B cell (primary cell): ENCODE data around the gene ATL1. TPM values are rescaled to one million over a fixed set of nuclear protein-coding genes. Genes with fewer than 3 reads are reported as not detected.

Experiments used
- ATAC-seq: fragments of 200-7000 bp; cut with Tn5 transposase; one replicate; pipeline ENCODE4 v1.10.0; 2021; ENCODE audit warnings: low read depth, mild to moderate bottlenecking, moderate number of reproducible peaks, moderate library complexity
- CTCF ChIA-PET: fragments of 350-600 bp; sonication (Branson Sonifier 250); formaldehyde crosslinking; loops from one replicate; lab custom pipeline; 2021; ENCODE audit warnings: antibody characterized with exemption, inconsistent platforms; lab: Charles Lee
- POLR2A ChIA-PET: fragments of 350-600 bp; sonication (Branson Sonifier 250); formaldehyde crosslinking; loops from one replicate; lab custom pipeline; 2021; ENCODE audit warnings: antibody characterized with exemption; lab: Charles Lee
- DNase-seq: peaks from one replicate; pipeline ENCODE4 v3.0.0; 2013
- H2AFZ ChIP-seq: 2 replicates; pipeline ENCODE4 v1.6.1; 2012; ENCODE audit warnings: mild to moderate bottlenecking, low read depth, low read length; ENCODE audit not compliant: insufficient read depth, poor library complexity, severe bottlenecking
- H3K27ac ChIP-seq, 2 donors: 1 replicate in 1 of 2; 2 replicates in 1 of 2; pipeline ENCODE4 v1.5.1; 2012 to 2013; ENCODE audit warnings: low read length in 2 of 2, mild to moderate bottlenecking in 2 of 2, moderate library complexity in 1 of 2
- H3K27me3 ChIP-seq, 4 experiments: fragments of 200-600 bp in 1 of 4; sonication (generic) in 1 of 4; replicated peaks in 1 of 4; 1 replicate in 2 of 4; 2 replicates in 2 of 4; pipeline versions ENCODE4 v1.6.1 to v1.7.0; 2013 to 2016; ENCODE audit warnings: low read length in 3 of 4, mild to moderate bottlenecking in 2 of 4, mixed read lengths in 1 of 4, moderate library complexity in 1 of 4; ENCODE audit not compliant: insufficient read depth in 4 of 4, control insufficient read depth in 3 of 4; ENCODE audit errors: control extremely low read depth in 1 of 4
- H3K36me3 ChIP-seq, 2 experiments: replicated peaks in 1 of 2; 1 replicate in 1 of 2; 2 replicates in 1 of 2; pipeline versions ENCODE4 v1.6.1 to v1.7.1; 2013; ENCODE audit warnings: low read length in 1 of 2; ENCODE audit not compliant: insufficient read depth in 2 of 2, control insufficient read depth in 1 of 2; ENCODE audit errors: control extremely low read depth in 1 of 2, extremely low read depth in 1 of 2
- H3K4me1 ChIP-seq, 2 donors: fragments of 200-600 bp in 1 of 2; sonication (generic) in 1 of 2; 1 replicate in 1 of 2; 2 replicates in 1 of 2; pipeline versions ENCODE4 v1.5.1 to v1.6.1; 2013 to 2017; ENCODE audit warnings: low read length in 2 of 2; ENCODE audit not compliant: control insufficient read depth in 2 of 2, insufficient read depth in 2 of 2
- H3K4me2 ChIP-seq: replicated peaks from 2 replicates; pipeline ENCODE3; 2012; ENCODE audit warnings: mild to moderate bottlenecking, low read depth, low read length; ENCODE audit not compliant: poor library complexity, severe bottlenecking
- H3K4me3 ChIP-seq, 5 experiments: fragments of 200-600 bp in 1 of 5; sonication (generic) in 1 of 5; 1 replicate in 3 of 5; 2 replicates in 2 of 5; pipeline versions ENCODE4 v1.5.1 to v1.7.0; 2011 to 2016; ENCODE audit warnings: low read length in 4 of 5, mild to moderate bottlenecking in 4 of 5, low read depth in 2 of 5, control low read depth in 1 of 5, moderate library complexity in 1 of 5; ENCODE audit not compliant: insufficient read depth in 1 of 5; ENCODE audit errors: control extremely low read depth in 1 of 5, extremely low read depth in 1 of 5
- H3K79me2 ChIP-seq: fragments of 200-600 bp; sonication (generic); one replicate; pipeline ENCODE4 v1.6.0; 2016; ENCODE audit warnings: low read length; ENCODE audit not compliant: control insufficient read depth, insufficient read depth
- H3K9ac ChIP-seq: fragments of 200-600 bp; sonication (generic); 2 replicates; pipeline ENCODE4 v1.6.1; 2017; ENCODE audit warnings: mild to moderate bottlenecking, low read length, moderate library complexity
- H3K9me3 ChIP-seq, 3 donors: one replicate each; pipeline versions ENCODE4 v1.6.1 to v1.7.1; 2013; ENCODE audit warnings: low read length in 2 of 3; ENCODE audit not compliant: control insufficient read depth in 2 of 3, insufficient read depth in 1 of 3; ENCODE audit errors: control extremely low read depth in 1 of 3
- H4K20me1 ChIP-seq: 2 replicates; pipeline ENCODE4 v1.6.0; 2012; ENCODE audit warnings: mild to moderate bottlenecking, low read length; ENCODE audit not compliant: insufficient read depth, control insufficient read depth, poor library complexity, severe bottlenecking
- H3K27ac Mint-ChIP-seq: one replicate; pipeline ENCODE4 v1.8.0; 2021; ENCODE audit warnings: mixed read lengths
- H3K27me3 Mint-ChIP-seq: one replicate; pipeline ENCODE4 v1.8.0; 2021; ENCODE audit warnings: mixed read lengths
- H3K4me1 Mint-ChIP-seq: one replicate; pipeline ENCODE4 v1.8.0; 2021; ENCODE audit warnings: mixed read lengths
- H3K4me3 Mint-ChIP-seq: one replicate; pipeline ENCODE4 v1.8.0; 2021; ENCODE audit warnings: mixed read lengths
- H3K9me3 Mint-ChIP-seq: one replicate; pipeline ENCODE4 v1.8.0; 2022; ENCODE audit warnings: mixed read lengths; ENCODE audit not compliant: insufficient read depth
- EZH2 ChIP-seq: IDR thresholded peaks from 2 replicates; pipeline ENCODE4 v1.6.1; 2012; ENCODE audit warnings: borderline replicate concordance, low read depth, mild to moderate bottlenecking, moderate library complexity, low read length; ENCODE audit not compliant: insufficient read depth, poor library complexity, severe bottlenecking
- WGBS: methylation state at CpG from one replicate; pipeline ENCODE4 v1.1.5; 2013; ENCODE audit warnings: missing lambda C conversion rate; ENCODE audit not compliant: insufficient coverage; 5-methylcytosine and 5-hydroxymethylcytosine counted together
- intact Hi-C: fragments of 100-400 bp; cut with micrococcal nuclease; formaldehyde crosslinking; loops from one replicate; pipeline ENCODE4 v1.10.0; 2022
- polyA plus RNA-seq: library from polyadenylated mRNA; depleted of rRNA; stranded (reverse); fragments of >200 nt; gene quantifications from 2 replicates; pipeline ENCODE4 v1.2.3, GENCODE V29; 2012
- total RNA-seq, 2 donors: library from RNA; stranded (reverse); fragments of 120-200 nt in 1 of 2; gene quantifications; 1 replicate in 1 of 2; 2 replicates in 1 of 2; pipeline versions ENCODE4 v1.2.3 to v1.2.4, GENCODE V29; 2013 to 2022
- TF ChIP-seq, protein P1 (sequence below): fragments of 200-600 bp; IDR thresholded peaks from one replicate; pipeline ENCODE4 v1.8.0; 2022; ENCODE audit warnings: antibody characterized with exemption, mild to moderate bottlenecking

The ATL1 gene
- total and polyA plus RNA-seq, 2 donors (not counting 1 experiment from before 2014, with no cell fraction given) = 2.9 TPM

DNA sequence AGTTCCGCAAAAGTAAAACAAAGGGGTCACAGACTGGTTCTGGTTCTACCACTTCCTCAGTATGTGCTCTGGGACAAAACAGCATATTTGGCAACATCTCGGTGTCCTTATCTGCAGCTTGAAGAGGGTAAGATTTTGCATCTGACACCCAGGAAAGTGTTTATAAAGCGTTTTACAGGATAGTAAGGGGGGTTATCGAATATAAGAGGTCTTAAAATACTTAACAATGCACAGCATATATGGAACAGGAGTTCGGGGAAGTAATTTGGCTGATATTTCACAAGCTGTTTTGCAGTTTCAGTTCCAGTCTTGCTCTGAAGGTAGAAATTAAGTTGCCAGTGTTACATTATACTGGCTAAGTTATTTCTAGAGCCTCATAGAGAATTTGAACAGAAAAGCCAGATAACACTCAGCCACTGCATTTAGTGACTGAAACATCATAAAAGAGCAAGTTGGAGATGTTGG is 26.7 kb upstream of the ATL1 start:
- H3K27me3 Mint-ChIP-seq = no peaks in the 10 kb centered on the region
- no peak for ATAC-seq
- Histone ChIP-seq H3K9me3 (peaks cover 0 to 6% (median 0%) of the 10 kb centered on the region in 3 donors), H3K79me2 (peaks cover 37% of the 10 kb centered on the region), H3K4me3 (peak overlapping the region; percentile 53 to 89 (median 76)), H3K27me3 (no peaks in the 10 kb centered on the region), H3K9ac (peak overlapping the region; percentile 79), H3K36me3 (peaks cover 0 to 8% of the 10 kb centered on the region in 2 experiments), H3K4me1 (peaks cover 18 to 37% of the 10 kb centered on the region in 2 donors), H2AFZ (peak overlapping the region; percentile 83), H3K4me2 (peak overlapping the region; percentile 93), H4K20me1 (no peaks in the 10 kb centered on the region), H3K27ac (peak overlapping the region; percentile 83 to 88)
- peaks cover 4% of the 10 kb centered on the region for H3K9me3 Mint-ChIP-seq
- ChIA-PET CTCF (interaction anchor here (0.8 to 3.0 kb wide), 8 partner anchors 10 to 680 kb away, joined by 3 to 26 read pairs (median 3); partner anchors contain the start of genes DMAC2L and L2HGDH), POLR2A (interaction anchor here (0.6 kb wide), 2 partner anchors 118 to 421 kb away, joined by 4 to 15 read pairs; no protein-coding TSS in a partner anchor)
- no peak for DNase-seq
- WGBS = 3% methylated on average over 2 of the region's 5 CpGs
- peak overlapping the region; percentile 93 for H3K4me3 Mint-ChIP-seq
- intact Hi-C loops = loop anchor here (2.0 to 10.0 kb wide), 8 partner anchors 28 to 948 kb away; partner anchors contain the start of genes ATL1, NEMF, RPS29 and SOS2
- TF ChIP-seq EZH2 = no peak
- TF ChIP-seq, protein P1, sequence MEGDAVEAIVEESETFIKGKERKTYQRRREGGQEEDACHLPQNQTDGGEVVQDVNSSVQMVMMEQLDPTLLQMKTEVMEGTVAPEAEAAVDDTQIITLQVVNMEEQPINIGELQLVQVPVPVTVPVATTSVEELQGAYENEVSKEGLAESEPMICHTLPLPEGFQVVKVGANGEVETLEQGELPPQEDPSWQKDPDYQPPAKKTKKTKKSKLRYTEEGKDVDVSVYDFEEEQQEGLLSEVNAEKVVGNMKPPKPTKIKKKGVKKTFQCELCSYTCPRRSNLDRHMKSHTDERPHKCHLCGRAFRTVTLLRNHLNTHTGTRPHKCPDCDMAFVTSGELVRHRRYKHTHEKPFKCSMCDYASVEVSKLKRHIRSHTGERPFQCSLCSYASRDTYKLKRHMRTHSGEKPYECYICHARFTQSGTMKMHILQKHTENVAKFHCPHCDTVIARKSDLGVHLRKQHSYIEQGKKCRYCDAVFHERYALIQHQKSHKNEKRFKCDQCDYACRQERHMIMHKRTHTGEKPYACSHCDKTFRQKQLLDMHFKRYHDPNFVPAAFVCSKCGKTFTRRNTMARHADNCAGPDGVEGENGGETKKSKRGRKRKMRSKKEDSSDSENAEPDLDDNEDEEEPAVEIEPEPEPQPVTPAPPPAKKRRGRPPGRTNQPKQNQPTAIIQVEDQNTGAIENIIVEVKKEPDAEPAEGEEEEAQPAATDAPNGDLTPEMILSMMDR = no peak
- H3K27ac Mint-ChIP-seq = peak overlapping the region; percentile 95
- H3K4me1 Mint-ChIP-seq = peaks cover 42% of the 10 kb centered on the region

GRCh38 chr14:50533806-50534205 is 26.1 kb upstream of the ATL1 start:
- H3K4me3 Mint-ChIP-seq = no peak overlapping the region
- CTCF ChIA-PET = interaction anchor here (0.8 to 3.0 kb wide), 8 partner anchors 9 to 680 kb away, joined by 3 to 26 read pairs (median 3); partner anchors contain the start of genes DMAC2L and L2HGDH

More at GRCh38 chr14:50533806-50534205, 26.1 kb upstream of the ATL1 start:
- TF ChIP-seq EZH2 = no peak
- TF ChIP-seq, protein P1 = no peak
- H3K4me1 Mint-ChIP-seq = peaks cover 41% of the 10 kb centered on the region
- H3K9me3 Mint-ChIP-seq = peaks cover 4% of the 10 kb centered on the region
- no peaks in the 10 kb centered on the region for H3K27me3 Mint-ChIP-seq
- POLR2A ChIA-PET = interaction anchor here (0.6 kb wide), 1 partner anchor 118 kb away, joined by 4 read pairs; no protein-coding TSS in a partner anchor
- DNase-seq = no peak
- Histone ChIP-seq H3K79me2 (peaks cover 31% of the 10 kb centered on the region), H3K36me3 (peaks cover 0 to 3% of the 10 kb centered on the region in 2 experiments), H2AFZ (no peak overlapping the region), H3K4me2 (no peak overlapping the region), H3K9ac (no peak overlapping the region), H4K20me1 (no peaks in the 10 kb centered on the region), H3K4me3 (no peak overlapping the region), H3K4me1 (peaks cover 18 to 37% of the 10 kb centered on the region in 2 donors), H3K27me3 (no peaks in the 10 kb centered on the region), H3K27ac (peak overlapping the region; percentile 83 to 88), H3K9me3 (peaks cover 0 to 6% (median 0%) of the 10 kb centered on the region in 3 donors)
- no CpG with 5 or more reads among the region's 3 CpGs for WGBS
- intact Hi-C loops = loop anchor here (2.0 to 10.0 kb wide), 8 partner anchors 27 to 949 kb away; partner anchors contain the start of genes ATL1, NEMF, RPS29 and SOS2
- ATAC-seq = no peak
- no peak overlapping the region for H3K27ac Mint-ChIP-seq
